Measurements from ENCODE around the gene PCGF5.

Gene PCGF5

DNA sequence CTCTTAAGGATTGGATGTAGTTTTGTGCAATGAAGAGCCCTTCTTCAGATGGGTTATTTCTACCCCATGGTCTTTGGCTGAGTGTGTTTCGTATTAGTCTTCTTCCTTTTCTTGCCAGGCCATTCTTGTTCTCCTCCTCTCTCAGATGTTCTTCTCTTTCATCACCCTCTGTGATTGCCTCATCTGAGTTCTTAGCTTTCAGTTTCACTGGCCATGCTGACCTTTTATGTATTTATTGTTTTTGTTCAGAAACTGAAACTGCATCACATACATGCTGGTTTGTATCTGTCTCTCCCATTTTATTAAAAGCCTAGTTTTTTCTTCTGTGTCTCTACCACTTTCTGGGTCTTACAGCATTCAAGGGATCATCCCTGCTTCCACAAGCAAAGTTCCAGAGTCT, 21.7 kb upstream of the PCGF5 start:
- TF ChIP-seq CTCF (IDR thresholded peaks at IDR 0.05; ENCODE audit: low read depth, low read length, missing control alignments), result no peak
- no peak for DNase-seq (ENCODE audit: low read depth)
- no peak overlapping the region for H3K4me3 ChIP-seq (ENCODE audit: low read depth, low read length)
- in situ Hi-C loops (cut with HindIII; ENCODE audit: low sequenced_read_pairs), result no loop called here

DNA sequence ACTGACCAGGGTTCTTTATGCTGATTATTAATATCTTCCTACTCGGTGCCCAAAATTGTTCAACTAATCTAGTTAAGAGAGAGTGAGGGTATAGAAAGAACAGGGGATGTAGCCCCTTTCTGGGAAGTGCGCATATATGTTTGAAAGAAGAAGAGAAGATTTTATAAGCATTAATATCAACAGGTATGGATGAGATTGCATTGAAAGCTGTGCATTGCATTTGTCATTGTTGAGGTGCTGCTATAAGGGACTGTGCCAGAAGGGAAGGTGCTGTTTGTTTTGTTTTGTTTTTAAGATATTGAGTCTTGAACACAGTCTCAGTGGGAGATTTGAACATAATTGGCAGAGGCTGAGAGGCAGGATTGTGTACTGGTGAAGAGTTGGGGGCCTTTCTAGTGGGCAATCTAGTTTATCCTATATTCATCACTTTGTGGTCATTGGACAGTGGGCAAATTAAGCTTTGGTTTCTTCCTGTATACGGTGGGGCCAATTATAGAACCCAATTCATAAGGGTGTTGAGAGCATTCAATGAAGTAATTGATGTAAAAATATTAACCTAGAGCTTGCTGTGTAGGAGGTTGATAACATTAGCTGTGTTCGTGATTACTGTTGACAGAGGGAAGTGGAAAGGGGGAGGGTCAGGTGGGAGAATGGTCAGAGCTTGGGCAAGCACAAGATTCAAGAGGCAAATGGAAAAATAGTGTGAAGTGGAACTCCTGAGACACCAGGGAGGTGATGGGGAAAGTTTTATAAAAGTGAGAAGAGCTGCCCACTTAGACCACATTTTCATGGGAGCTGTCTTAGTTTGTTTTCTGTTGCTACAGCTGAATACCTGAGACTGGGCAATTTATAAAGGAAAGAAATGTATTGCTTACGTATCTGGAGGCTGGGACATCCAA, 19.9 kb upstream of the PCGF5 start:
- in situ Hi-C loops (cut with HindIII; ENCODE audit: low sequenced_read_pairs), result no loop called here
- TF ChIP-seq CTCF (IDR thresholded peaks at IDR 0.05; ENCODE audit: low read depth, low read length, missing control alignments), result no peak
- DNase-seq (ENCODE audit: low read depth), result no peak
- H3K4me3 ChIP-seq (ENCODE audit: low read depth, low read length), result no peak overlapping the region

GRCh38 chr10:91201213-91201996, 19.1 kb upstream of the PCGF5 start:
- in situ Hi-C loops (cut with HindIII; ENCODE audit: low sequenced_read_pairs), result no loop called here
- DNase-seq (ENCODE audit: low read depth), result no peak
- no peak overlapping the region for H3K4me3 ChIP-seq (ENCODE audit: low read depth, low read length)
- TF ChIP-seq CTCF (IDR thresholded peaks at IDR 0.05; ENCODE audit: low read depth, low read length, missing control alignments), result no peak

- H3K4me3 ChIP-seq (ENCODE audit: low read depth, low read length), result no peak overlapping the region
- in situ Hi-C loops (cut with HindIII; ENCODE audit: low sequenced_read_pairs), result no loop called here
- no peak for DNase-seq (ENCODE audit: low read depth)
- TF ChIP-seq CTCF (IDR thresholded peaks at IDR 0.05; ENCODE audit: low read depth, low read length, missing control alignments), result no peak
Measured at GRCh38 chr10:91206427-91206826, 14.0 kb upstream of the PCGF5 start.

DNA sequence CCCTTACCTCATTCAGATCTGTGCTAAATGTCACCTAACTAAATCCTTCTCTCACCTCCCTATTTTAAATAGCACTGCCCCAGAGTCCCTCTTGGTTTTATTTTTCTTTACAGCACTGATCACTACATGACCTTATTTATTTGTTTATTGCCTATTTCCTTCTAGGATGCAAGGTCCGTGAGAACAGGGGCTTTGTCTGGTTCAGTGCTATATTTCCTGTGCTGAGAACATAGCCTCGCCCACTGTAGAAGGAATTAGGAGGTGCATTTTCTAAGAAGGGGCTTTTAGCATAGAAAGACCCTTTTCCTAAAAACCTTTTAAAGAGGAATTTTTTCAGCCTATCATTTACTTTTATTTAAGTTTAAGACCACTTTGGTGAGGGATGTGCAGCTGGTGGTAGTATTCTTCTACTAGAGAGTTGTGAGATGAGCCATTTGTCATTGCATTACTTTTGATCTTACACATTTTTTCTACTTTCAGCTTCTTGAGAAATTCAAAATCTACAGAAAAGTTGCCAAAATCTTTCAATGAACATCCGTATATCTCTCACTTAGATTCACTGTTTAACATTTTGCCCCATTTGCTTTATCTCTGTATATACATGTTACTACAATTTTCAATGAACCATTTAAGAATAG, 13.5 kb upstream of the PCGF5 start:
- in situ Hi-C loops (cut with HindIII; ENCODE audit: low sequenced_read_pairs), result no loop called here
- no peak for TF ChIP-seq CTCF (IDR thresholded peaks at IDR 0.05; ENCODE audit: low read depth, low read length, missing control alignments)
- DNase-seq (ENCODE audit: low read depth), result no peak
- no peak overlapping the region for H3K4me3 ChIP-seq (ENCODE audit: low read depth, low read length)

DNA sequence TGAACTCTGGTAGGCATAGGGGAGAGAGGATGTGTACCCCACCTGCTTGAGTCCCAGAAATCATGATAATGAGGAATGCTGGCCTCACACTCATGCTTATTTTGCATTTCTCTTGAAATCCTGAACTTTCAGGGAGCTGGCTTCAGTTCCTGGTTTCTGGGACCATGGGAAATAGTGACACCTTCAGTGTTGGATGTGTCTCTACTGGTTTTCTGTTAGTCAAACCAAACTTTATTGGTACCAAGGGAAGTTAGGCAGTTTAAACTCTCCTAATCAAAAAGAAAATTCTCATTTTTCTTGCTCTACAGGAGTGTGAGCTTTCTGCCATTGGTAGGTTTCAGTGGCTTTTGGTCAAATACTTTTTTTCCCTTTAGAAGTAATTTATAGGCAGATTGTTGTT, 11.8 kb upstream of the PCGF5 start:
- DNase-seq (ENCODE audit: low read depth), result no peak
- in situ Hi-C loops (cut with HindIII; ENCODE audit: low sequenced_read_pairs), result no loop called here
- H3K4me3 ChIP-seq (ENCODE audit: low read depth, low read length), result no peak overlapping the region
- TF ChIP-seq CTCF (IDR thresholded peaks at IDR 0.05; ENCODE audit: low read depth, low read length, missing control alignments), result no peak

Measured in astrocyte of the cerebellum (primary cell).